Measurements from ENCODE around the gene COX8C.

DNA sequence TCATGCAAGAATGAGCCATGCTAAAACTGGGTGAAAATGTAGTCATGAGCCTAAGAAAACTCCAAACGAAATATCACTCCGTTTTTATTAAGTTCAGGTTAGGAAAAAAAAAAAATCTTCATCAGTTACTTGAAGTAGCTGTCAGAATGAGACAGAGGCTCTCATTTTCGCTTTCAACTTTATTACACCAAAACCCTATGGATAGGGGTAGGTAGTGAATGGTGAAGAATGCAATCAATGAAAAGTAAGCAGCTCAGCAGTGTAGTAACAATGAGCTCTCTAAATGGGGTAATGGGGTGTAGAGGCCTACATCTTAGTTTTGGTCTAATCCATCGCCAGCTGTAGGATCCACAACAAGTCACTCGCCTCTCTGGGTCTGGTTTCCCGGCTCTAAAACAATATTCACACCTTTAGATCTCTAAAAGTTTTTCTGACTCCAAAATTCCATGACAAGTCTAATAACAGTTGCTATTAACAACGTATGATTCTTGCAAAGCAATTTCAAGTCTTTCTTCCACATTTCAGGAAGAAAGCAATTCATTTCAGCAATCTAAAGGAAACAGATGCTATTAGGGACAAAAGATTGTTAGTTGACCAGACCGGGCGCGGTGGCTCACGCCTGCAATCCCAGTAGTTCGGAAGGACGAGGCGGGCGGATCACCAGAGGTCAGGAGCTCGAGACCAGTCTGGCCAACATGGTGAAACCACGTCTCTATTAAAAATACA, 15.8 kb upstream of the COX8C start:
- no peak for TF ChIP-seq EZH2 (IDR thresholded peaks at IDR 0.05; ENCODE audit: low read depth, unreplicated experiment)
- TF ChIP-seq, protein P1, sequence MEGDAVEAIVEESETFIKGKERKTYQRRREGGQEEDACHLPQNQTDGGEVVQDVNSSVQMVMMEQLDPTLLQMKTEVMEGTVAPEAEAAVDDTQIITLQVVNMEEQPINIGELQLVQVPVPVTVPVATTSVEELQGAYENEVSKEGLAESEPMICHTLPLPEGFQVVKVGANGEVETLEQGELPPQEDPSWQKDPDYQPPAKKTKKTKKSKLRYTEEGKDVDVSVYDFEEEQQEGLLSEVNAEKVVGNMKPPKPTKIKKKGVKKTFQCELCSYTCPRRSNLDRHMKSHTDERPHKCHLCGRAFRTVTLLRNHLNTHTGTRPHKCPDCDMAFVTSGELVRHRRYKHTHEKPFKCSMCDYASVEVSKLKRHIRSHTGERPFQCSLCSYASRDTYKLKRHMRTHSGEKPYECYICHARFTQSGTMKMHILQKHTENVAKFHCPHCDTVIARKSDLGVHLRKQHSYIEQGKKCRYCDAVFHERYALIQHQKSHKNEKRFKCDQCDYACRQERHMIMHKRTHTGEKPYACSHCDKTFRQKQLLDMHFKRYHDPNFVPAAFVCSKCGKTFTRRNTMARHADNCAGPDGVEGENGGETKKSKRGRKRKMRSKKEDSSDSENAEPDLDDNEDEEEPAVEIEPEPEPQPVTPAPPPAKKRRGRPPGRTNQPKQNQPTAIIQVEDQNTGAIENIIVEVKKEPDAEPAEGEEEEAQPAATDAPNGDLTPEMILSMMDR (conservative IDR thresholded peaks at IDR 0.05; ENCODE audit: low read depth in 2 of 2): no peak
- no peak for TF ChIP-seq POLR2AphosphoS5 (IDR thresholded peaks at IDR 0.05; ENCODE audit: low read depth)
- no peak for TF ChIP-seq NANOG (IDR thresholded peaks at IDR 0.05; ENCODE audit: borderline replicate concordance)
- TF ChIP-seq, protein P2, sequence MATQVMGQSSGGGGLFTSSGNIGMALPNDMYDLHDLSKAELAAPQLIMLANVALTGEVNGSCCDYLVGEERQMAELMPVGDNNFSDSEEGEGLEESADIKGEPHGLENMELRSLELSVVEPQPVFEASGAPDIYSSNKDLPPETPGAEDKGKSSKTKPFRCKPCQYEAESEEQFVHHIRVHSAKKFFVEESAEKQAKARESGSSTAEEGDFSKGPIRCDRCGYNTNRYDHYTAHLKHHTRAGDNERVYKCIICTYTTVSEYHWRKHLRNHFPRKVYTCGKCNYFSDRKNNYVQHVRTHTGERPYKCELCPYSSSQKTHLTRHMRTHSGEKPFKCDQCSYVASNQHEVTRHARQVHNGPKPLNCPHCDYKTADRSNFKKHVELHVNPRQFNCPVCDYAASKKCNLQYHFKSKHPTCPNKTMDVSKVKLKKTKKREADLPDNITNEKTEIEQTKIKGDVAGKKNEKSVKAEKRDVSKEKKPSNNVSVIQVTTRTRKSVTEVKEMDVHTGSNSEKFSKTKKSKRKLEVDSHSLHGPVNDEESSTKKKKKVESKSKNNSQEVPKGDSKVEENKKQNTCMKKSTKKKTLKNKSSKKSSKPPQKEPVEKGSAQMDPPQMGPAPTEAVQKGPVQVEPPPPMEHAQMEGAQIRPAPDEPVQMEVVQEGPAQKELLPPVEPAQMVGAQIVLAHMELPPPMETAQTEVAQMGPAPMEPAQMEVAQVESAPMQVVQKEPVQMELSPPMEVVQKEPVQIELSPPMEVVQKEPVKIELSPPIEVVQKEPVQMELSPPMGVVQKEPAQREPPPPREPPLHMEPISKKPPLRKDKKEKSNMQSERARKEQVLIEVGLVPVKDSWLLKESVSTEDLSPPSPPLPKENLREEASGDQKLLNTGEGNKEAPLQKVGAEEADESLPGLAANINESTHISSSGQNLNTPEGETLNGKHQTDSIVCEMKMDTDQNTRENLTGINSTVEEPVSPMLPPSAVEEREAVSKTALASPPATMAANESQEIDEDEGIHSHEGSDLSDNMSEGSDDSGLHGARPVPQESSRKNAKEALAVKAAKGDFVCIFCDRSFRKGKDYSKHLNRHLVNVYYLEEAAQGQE (IDR thresholded peaks at IDR 0.05; ENCODE audit: unreplicated experiment): no peak
- TF ChIP-seq STAT1 (IDR thresholded peaks at IDR 0.05; ENCODE audit: unreplicated experiment): no peak
- TF ChIP-seq EZH2phosphoT487 (IDR thresholded peaks at IDR 0.05; ENCODE audit: unreplicated experiment): no peak
- TF ChIP-seq CREB1 (CRISPR knock-in tag; IDR thresholded peaks at IDR 0.05; ENCODE audit: low read depth): no peak
- no peak for TF ChIP-seq ZNF331 (CRISPR knock-in tag; IDR thresholded peaks at IDR 0.05; ENCODE audit: low read depth)
- TF ChIP-seq JUNB (IDR thresholded peaks at IDR 0.05; ENCODE audit: unreplicated experiment): no peak
- TF ChIP-seq, protein P3, sequence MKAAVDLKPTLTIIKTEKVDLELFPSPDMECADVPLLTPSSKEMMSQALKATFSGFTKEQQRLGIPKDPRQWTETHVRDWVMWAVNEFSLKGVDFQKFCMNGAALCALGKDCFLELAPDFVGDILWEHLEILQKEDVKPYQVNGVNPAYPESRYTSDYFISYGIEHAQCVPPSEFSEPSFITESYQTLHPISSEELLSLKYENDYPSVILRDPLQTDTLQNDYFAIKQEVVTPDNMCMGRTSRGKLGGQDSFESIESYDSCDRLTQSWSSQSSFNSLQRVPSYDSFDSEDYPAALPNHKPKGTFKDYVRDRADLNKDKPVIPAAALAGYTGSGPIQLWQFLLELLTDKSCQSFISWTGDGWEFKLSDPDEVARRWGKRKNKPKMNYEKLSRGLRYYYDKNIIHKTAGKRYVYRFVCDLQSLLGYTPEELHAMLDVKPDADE (IDR thresholded peaks at IDR 0.05): no peak

All from GM23338 (cell line).